HG02943 (cell line): ENCODE results near the gene GMPR.
"Not testable (repeated sequence)": the region's sequence is repeated elsewhere in the genome, so short reads cannot be mapped to it uniquely, and the experiment has no call there.

Experiments used
- ATAC-seq: cut with Tn5 transposase; IDR thresholded peaks from one replicate; pipeline ENCODE4 v1.9.1; 2021; ENCODE audit warnings: mild to moderate bottlenecking, low read depth, moderate library complexity; ENCODE audit not compliant: unreplicated experiment

GMPR gene

GRCh38 chr6:16244446-16244845 lies 6.1 kb downstream of the GMPR start:
- no peak for ATAC-seq

GRCh38 chr6:16244869-16245451 lies 6.6 kb downstream of the GMPR start:
- ATAC-seq, result no peak

- ATAC-seq, result no peak
These were observed 10.0 kb downstream of the GMPR start for GRCh38 chr6:16248271-16248853.

- no peak for ATAC-seq
These were observed 11.6 kb downstream of the GMPR start for GRCh38 chr6:16249971-16250370.

DNA sequence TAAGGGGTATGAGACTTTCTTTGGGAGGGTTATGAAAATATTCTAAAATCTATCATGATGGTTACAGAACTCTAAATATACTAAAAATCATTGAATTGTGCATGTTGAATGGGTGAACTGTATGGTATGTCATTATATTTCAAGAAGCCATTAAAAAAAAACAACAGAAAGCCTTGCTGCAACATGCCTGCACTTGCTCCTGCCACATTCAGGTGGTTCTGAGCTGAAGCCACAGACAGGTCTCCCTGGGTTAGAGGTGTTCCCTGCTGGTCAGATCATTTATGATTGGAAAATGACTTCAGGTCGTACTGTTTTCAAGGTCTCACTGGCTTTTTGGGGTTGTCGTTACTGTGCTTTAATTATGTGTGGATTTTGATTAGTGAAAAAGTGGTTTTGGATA lies 13.3 kb downstream of the GMPR start:
- no peak for ATAC-seq

GRCh38 chr6:16252686-16253299 lies 14.4 kb downstream of the GMPR start:
- ATAC-seq, result no peak

DNA sequence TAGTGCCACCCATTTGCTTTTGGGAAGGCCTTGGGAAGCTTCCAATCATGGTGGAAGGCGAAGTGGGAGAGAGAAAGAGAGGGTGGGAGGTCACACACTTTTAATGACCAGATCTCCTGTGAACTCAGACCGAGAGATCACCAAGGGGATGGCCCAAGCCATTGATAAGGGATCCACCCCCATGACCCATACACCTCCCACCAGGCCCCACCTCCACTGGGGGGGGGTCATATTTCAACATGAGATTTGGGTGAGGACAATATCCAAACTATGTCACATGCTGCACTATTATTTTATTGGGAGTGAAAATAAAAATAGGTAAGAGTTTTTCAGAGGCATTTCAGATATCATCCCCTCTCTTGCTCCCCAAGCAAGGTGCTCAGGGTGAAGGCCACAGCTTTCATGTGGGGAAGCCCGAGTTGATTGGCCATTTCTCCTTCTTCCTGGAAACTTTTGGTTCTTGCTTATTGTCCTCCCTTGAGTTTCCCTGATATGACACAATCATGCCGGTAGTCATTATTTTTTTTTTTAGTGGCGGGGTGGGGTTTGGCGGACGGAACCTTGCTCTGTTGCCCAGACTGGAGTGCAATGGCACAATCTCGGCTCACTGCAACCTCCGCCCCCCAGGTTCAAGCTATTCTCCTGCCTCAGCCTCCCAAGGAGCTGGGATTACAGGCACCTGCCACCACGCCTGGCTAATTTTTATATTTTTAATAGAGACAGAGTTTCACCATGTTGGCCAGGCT lies 15.2 kb downstream of the GMPR start:
- no peak for ATAC-seq

DNA sequence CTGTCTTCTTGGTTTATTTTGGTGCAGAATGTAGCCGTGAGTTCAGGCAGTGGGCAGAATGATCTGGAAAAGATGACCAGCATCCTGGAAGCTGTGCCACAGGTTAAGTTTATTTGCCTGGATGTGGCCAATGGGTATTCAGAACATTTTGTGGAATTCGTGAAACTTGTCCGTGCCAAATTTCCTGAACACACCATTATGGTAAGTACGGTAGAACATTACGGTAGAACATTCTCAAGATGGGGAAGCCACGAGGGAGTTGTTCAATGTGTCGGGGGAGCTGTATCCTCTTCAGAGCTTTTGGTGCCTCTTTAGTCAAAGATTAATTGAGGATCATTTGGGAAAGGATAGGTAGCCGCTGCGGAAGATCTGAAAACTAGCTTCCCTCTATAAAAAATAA lies 16.1 kb downstream of the GMPR start:
- no peak for ATAC-seq

DNA sequence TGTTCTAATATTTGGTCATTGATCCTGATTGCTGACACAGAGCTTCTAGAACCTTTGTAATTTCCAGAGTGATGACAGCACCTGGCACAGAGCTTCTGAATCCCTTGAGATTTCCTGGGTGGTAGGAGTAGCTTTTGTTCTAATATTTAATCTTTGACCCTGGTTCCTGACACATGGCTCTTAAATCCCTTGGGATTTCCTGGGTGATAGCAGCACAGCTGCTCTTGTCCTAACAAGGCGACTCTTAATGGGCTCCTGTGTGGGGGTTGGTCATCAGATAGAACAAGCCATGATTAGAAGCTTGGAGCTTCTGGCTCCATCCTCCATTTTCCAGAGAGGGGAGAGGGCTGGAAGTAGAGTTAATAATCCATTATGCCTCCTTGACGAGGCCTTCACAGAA lies 18.4 kb downstream of the GMPR start:
- no peak for ATAC-seq

- no peak for ATAC-seq
These were observed 19.8 kb downstream of the GMPR start for GRCh38 chr6:16257999-16258708.

- ATAC-seq, result no peak
These were observed 20.3 kb downstream of the GMPR start for GRCh38 chr6:16258709-16259075.

- ATAC-seq, result not testable (repeated sequence)
These were observed 21.2 kb downstream of the GMPR start for GRCh38 chr6:16259604-16260003.

DNA sequence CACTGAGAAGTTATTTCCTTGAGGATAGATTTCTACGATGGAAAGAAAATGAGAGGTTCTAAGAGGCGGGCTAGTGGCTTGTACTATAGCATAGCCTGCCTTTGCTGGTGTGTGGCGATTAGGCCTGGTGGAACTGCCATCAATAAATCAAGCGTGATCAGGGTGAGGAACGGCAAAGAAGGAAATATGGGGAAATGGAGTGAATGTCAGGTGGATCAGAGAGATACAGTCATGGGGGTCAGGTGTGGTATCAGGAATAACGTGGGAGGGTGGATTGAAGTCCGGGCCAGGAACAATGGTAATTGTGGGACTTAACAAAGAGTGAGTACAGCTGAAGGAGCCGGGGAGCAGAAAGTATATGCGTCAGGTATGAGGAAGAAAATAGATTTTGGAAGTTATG lies 22.2 kb downstream of the GMPR start:
- ATAC-seq, result not testable (repeated sequence)

DNA sequence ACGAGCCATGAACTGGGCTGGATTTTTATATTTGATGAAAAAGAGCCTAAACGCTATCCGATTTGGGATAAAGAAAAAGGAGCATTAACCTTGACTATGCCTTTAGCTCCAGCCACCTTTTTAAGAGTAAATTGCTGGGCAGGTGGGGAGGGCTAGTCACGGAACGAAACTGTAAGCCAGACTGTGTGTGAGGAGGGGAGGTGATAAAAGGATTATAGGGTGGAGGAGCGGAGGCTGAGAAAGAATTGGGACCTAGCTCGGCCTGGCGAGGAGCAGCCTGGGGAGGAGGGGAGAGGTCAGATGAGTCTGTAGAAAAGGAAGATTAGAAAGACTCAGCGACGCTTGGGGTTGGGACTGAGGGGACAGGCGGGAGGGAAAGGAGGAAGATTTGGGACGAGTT lies 24.4 kb downstream of the GMPR start:
- ATAC-seq, result not testable (repeated sequence)

GRCh38 chr6:16263464-16264099 lies 25.2 kb downstream of the GMPR start:
- not testable (repeated sequence) for ATAC-seq

DNA sequence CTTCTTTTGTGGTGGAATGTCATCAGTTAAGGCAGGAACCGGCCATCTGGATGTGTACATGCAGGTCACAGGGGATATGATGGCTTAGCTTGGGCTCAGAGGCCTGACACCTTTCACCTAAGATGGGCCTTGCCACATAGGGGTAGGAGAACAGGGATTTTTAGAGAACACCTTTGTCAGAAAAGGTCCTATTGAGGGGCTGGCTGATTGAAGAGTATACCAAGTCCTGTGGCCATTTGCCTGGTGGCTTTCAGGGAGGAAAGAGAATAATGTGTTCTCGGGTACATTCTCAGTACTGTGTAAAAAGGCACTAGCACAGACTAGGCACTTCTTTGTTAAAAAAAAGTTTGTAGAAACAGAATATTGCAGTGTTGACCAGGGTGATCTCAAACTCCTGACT lies 26.4 kb downstream of the GMPR start:
- ATAC-seq, result no peak

DNA sequence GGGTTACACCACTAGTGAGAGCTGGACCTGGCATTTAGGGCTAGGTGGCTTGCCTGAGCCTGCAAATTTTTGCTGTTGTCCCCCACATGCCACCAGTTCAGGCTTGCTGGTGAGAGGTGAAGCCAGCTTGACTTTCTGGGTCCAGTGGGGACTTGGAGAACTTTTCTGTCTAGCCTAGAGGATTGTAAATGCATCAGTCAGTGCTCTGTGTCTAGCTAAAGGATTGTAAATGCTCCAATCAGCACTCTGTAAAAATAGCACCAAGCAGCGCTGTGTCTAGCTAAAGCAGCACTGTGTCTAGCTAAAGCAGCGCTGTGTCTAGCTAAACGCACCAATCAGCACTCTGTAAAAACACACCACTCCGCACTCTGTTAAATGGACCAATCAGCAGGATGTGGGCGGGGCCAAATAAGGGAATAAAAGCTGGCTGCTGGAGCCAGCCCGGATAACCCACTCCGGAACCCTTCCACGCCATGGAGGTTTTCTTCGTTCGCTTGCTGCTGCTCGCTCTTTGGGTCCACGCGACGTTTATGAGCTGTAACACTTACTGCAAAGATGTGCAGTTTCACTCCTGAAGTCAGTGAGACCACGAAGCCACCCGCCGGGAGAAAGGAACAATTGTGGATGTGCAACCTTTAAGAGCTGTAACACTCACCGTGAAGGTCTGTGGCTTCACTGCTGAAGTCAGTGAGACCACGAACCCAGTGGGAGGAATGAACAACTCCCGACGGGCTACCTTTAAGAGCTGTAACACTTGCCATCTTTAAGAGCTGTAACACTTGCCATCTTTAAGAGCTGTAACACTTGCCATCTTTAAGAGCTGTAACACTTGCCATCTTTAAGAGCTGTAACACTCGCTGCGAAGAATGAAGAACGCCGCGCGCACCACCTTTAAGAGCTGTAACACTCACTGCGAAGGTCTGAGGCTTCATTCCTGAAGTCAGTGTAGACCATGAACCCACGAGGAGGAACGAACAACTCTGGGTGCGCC lies 27.3 kb downstream of the GMPR start:
- ATAC-seq, result no peak

GRCh38 chr6:16267428-16268263 lies 29.3 kb downstream of the GMPR start:
- ATAC-seq, result no peak
